WTC11 (cell line): Measurements from ENCODE around the gene PDCD1. TPM values are rescaled to one million over a fixed set of nuclear protein-coding genes. Genes with fewer than 3 reads are reported as not detected.
A peak's percentile ranks its signal among the peaks of the same experiment; 100 is the strongest.

Source experiments
- ATAC-seq: fragments of 200-7000 bp; cut with Tn5 transposase; 2 replicates; pipeline ENCODE4 v1.10.0; 2021; ENCODE audit warnings: mild to moderate bottlenecking, moderate library complexity
- CTCF ChIA-PET: fragments of 300-600 bp; sonication (Branson Sonifier 250); formaldehyde crosslinking; loops from one replicate; lab custom pipeline; 2021; ENCODE audit warnings: antibody characterized with exemption; lab: Charles Lee
- POLR2A ChIA-PET: fragments of 350-600 bp; sonication (Branson Sonifier 250); formaldehyde crosslinking; loops from one replicate; lab custom pipeline; 2021; ENCODE audit warnings: antibody characterized with exemption; lab: Charles Lee
- DNase-seq: peaks from one replicate; pipeline ENCODE4 v3.0.0; 2021; ENCODE audit warnings: low spot score
- H3K27ac Mint-ChIP-seq: 2 replicates; pipeline ENCODE4 v1.8.0; 2021; ENCODE audit warnings: mixed read lengths
- H3K27me3 Mint-ChIP-seq: 2 replicates; pipeline ENCODE4 v1.8.0; 2021; ENCODE audit warnings: low read depth, mild to moderate bottlenecking, moderate library complexity, mixed read lengths
- H3K36me3 Mint-ChIP-seq: 2 replicates; pipeline ENCODE4 v1.8.0; 2021; ENCODE audit warnings: mixed read lengths
- H3K4me1 Mint-ChIP-seq: 2 replicates; pipeline ENCODE4 v1.8.0; 2022; ENCODE audit warnings: mixed read lengths
- H3K4me3 Mint-ChIP-seq: 2 replicates; pipeline ENCODE4 v1.8.0; 2021; ENCODE audit warnings: mild to moderate bottlenecking, moderate library complexity, mixed read lengths
- H3K9me3 Mint-ChIP-seq: 2 replicates; pipeline ENCODE4 v1.8.0; 2021; ENCODE audit warnings: mixed read lengths
- CREB1 ChIP-seq: sonication (generic); formaldehyde crosslinking; IDR thresholded peaks from 2 replicates; pipeline ENCODE4 v1.8.0; 2023; ENCODE audit warnings: mild to moderate bottlenecking, missing genetic modification reagents
- CREM ChIP-seq: sonication (generic); formaldehyde crosslinking; IDR thresholded peaks from 2 replicates; pipeline ENCODE4 v1.8.1; 2022; ENCODE audit warnings: mild to moderate bottlenecking, missing genetic modification reagents, moderate library complexity
- EMX1 ChIP-seq: fragments of 250-450 bp; sonication (Bioruptor Pico); IDR thresholded peaks from 2 replicates; pipeline ENCODE4 v1.8.0; 2021; ENCODE audit warnings: mild to moderate bottlenecking
- FOXP1 ChIP-seq: sonication (generic); formaldehyde crosslinking; IDR thresholded peaks from 2 replicates; pipeline ENCODE4 v1.8.0; 2022; ENCODE audit warnings: missing genetic modification reagents, mild to moderate bottlenecking, moderate library complexity, borderline replicate concordance
- GRHL2 ChIP-seq: fragments of 250-450 bp; sonication (Bioruptor Pico); IDR thresholded peaks from 2 replicates; pipeline ENCODE4 v1.8.0; 2022; ENCODE audit warnings: mild to moderate bottlenecking, moderate library complexity; ENCODE audit not compliant: insufficient replicate concordance, severe bottlenecking
- HMGA2 ChIP-seq: fragments of 250-450 bp; sonication (Bioruptor Pico); IDR thresholded peaks from 2 replicates; pipeline ENCODE4 v1.4.0; 2021; ENCODE audit warnings: mild to moderate bottlenecking, moderate library complexity
- IRF2 ChIP-seq: sonication (generic); formaldehyde crosslinking; IDR thresholded peaks from 2 replicates; pipeline ENCODE4 v1.8.0; 2022; ENCODE audit warnings: low read depth, missing genetic modification reagents, borderline replicate concordance
- NR3C1 ChIP-seq: sonication (generic); formaldehyde crosslinking; conservative IDR thresholded peaks from 2 replicates; pipeline ENCODE4 v1.8.1; 2023; ENCODE audit warnings: low read depth, mild to moderate bottlenecking, missing genetic modification reagents
- PRRX2 ChIP-seq: fragments of 250-450 bp; sonication (Bioruptor Pico); IDR thresholded peaks from 2 replicates; pipeline ENCODE4 v1.8.0; 2021; ENCODE audit warnings: mild to moderate bottlenecking
- RORB ChIP-seq: fragments of 250-450 bp; sonication (Bioruptor Pico); IDR thresholded peaks from 2 replicates; pipeline ENCODE4 v1.9.0; 2021; ENCODE audit warnings: mild to moderate bottlenecking
- ZBTB21 ChIP-seq: sonication (generic); formaldehyde crosslinking; IDR thresholded peaks from 2 replicates; pipeline ENCODE4 v1.8.1; 2023; ENCODE audit warnings: mild to moderate bottlenecking, missing genetic modification reagents, borderline replicate concordance
- ZNF416 ChIP-seq: fragments of 250-450 bp; sonication (Bioruptor Pico); IDR thresholded peaks from 2 replicates; pipeline ENCODE4 v1.9.0; 2021; ENCODE audit warnings: mild to moderate bottlenecking, inconsistent platforms
- ZNF671 ChIP-seq: fragments of 250-450 bp; sonication (Bioruptor Pico); IDR thresholded peaks from 2 replicates; pipeline ENCODE4 v1.8.0; 2021; ENCODE audit warnings: mild to moderate bottlenecking
- total RNA-seq: library from RNA; stranded (reverse); gene quantifications from 3 replicates; pipeline ENCODE4 v1.2.3, GENCODE V29; 2021
- TF ChIP-seq, protein P1 (sequence below): sonication (generic); formaldehyde crosslinking; IDR thresholded peaks from 2 replicates; pipeline ENCODE4 v1.8.1; 2023; ENCODE audit warnings: mild to moderate bottlenecking, missing genetic modification reagents
- TF ChIP-seq, protein P2 (sequence below): fragments of 250-450 bp; sonication (Bioruptor Pico); conservative IDR thresholded peaks from 2 replicates; pipeline ENCODE4 v1.9.0; 2021; ENCODE audit warnings: mild to moderate bottlenecking
- TF ChIP-seq, protein P3 (sequence below): sonication (generic); formaldehyde crosslinking; IDR thresholded peaks from 2 replicates; pipeline ENCODE4 v1.8.1; 2022; ENCODE audit warnings: low read depth, missing genetic modification reagents, borderline replicate concordance
- TF ChIP-seq, protein P4 (sequence below): sonication (generic); formaldehyde crosslinking; IDR thresholded peaks from 2 replicates; pipeline ENCODE4 v1.8.0; 2023; ENCODE audit warnings: missing genetic modification reagents, mild to moderate bottlenecking, borderline replicate concordance
- TF ChIP-seq, protein P5 (sequence below): fragments of 250-450 bp; sonication (Bioruptor Pico); IDR thresholded peaks from 2 replicates; pipeline ENCODE4 v1.9.0; 2021; ENCODE audit warnings: mild to moderate bottlenecking

The PDCD1 gene
- total RNA-seq, 1 experiment from 2014 or later: 0.52 TPM

DNA sequence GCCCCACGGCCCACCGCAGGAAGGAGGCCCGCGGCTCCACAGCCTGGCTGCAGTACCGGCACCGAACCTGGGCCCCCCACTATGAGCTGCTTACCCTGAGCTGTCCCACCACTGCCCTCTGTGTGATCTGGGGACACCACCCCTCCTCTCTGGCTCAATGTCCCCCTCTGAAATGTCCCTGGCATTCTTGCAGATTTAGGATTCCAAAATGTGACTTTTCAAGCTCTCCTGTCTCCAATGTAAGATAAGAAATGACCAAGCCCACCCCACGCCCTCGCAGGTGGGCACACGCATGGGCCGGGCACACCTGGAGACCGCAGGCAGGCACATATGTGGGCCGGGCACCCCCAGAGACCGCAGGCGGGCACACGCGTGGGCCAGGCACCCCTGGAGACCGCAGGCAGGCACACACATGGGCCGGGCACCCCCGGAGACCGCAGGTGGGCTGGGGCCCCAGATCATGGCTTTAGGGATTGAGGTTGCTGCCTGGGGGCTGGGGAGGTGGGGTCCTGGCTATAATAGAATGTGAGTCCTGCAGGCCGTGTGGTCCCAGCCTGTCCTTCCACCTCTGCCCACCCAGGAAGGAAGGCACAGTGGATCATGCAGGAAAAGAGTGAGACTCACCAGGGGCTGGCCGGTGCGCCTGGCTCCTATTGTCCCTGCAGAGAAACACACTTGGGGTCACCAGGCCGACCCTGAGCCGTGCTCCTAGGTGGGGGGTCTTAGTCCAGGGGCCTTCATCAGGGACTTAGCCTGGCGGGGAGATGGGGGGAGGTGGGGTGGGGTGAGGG, 7.2 kb downstream of the PDCD1 start:
- DNase-seq: no peak
- Mint-ChIP-seq H3K4me3 (no peak overlapping the region), H3K27me3 (peaks cover under 1% of the 10 kb centered on the region; the same call in 1 of the 2 replicates), H3K27ac (no peak overlapping the region; the same call in 1 of the 2 replicates), H3K9me3 (no peaks in the 10 kb centered on the region), H3K36me3 (no peaks in the 10 kb centered on the region), H3K4me1 (no peaks in the 10 kb centered on the region)
- ChIA-PET CTCF (no interaction called here), POLR2A (interaction anchor here (1.6 kb wide), 1 partner anchor 15 kb away, joined by 4 read pairs; no protein-coding TSS in a partner anchor)
- ATAC-seq: no peak
- TF ChIP-seq IRF2 (CRISPR knock-in tag) (no peak), CREM (no peak), ZNF671 (CRISPR knock-in tag) (no peak), EMX1 (CRISPR knock-in tag) (no peak), ZBTB21 (CRISPR knock-in tag) (no peak), PRRX2 (CRISPR knock-in tag) (no peak), HMGA2 (CRISPR knock-in tag) (no peak), NR3C1 (no peak)
- TF ChIP-seq, protein P1, sequence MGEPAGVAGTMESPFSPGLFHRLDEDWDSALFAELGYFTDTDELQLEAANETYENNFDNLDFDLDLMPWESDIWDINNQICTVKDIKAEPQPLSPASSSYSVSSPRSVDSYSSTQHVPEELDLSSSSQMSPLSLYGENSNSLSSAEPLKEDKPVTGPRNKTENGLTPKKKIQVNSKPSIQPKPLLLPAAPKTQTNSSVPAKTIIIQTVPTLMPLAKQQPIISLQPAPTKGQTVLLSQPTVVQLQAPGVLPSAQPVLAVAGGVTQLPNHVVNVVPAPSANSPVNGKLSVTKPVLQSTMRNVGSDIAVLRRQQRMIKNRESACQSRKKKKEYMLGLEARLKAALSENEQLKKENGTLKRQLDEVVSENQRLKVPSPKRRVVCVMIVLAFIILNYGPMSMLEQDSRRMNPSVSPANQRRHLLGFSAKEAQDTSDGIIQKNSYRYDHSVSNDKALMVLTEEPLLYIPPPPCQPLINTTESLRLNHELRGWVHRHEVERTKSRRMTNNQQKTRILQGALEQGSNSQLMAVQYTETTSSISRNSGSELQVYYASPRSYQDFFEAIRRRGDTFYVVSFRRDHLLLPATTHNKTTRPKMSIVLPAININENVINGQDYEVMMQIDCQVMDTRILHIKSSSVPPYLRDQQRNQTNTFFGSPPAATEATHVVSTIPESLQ (CRISPR knock-in tag): no peak
- TF ChIP-seq, protein P2, sequence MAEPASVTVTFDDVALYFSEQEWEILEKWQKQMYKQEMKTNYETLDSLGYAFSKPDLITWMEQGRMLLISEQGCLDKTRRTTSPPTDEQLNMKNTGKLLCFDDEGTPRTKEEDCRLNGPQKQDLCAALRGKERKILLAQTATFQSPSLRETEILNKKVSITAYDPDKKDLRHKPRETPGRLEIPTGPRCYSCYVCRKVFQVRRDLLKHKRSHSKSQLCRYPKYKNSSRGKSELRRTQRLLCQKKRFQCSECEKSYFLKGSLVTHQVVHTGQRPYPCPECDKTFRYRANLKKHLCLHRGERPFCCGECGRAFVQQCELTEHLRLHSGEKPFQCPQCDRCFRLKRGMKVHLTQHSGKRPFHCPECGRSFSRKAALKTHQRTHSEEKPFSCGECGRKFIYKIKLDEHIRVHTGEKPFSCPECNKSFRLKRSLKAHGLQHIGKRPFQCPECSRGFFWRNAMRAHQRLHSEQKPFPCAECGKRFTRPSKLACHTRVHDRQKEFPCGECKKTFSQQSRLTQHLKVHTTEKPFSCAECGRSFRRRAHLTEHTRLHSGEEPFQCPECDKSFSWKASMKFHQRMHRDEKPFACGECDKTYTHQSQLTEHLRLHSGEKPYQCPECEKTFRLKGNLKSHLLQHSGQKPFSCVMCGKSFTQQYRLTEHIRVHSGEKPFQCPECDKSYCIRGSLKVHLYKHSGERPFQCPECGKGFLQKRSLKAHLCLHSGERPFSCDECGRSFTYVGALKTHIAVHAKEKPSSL: no peak
- TF ChIP-seq, protein P3, sequence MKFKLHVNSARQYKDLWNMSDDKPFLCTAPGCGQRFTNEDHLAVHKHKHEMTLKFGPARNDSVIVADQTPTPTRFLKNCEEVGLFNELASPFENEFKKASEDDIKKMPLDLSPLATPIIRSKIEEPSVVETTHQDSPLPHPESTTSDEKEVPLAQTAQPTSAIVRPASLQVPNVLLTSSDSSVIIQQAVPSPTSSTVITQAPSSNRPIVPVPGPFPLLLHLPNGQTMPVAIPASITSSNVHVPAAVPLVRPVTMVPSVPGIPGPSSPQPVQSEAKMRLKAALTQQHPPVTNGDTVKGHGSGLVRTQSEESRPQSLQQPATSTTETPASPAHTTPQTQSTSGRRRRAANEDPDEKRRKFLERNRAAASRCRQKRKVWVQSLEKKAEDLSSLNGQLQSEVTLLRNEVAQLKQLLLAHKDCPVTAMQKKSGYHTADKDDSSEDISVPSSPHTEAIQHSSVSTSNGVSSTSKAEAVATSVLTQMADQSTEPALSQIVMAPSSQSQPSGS (CRISPR knock-in tag): no peak
- TF ChIP-seq, protein P4, sequence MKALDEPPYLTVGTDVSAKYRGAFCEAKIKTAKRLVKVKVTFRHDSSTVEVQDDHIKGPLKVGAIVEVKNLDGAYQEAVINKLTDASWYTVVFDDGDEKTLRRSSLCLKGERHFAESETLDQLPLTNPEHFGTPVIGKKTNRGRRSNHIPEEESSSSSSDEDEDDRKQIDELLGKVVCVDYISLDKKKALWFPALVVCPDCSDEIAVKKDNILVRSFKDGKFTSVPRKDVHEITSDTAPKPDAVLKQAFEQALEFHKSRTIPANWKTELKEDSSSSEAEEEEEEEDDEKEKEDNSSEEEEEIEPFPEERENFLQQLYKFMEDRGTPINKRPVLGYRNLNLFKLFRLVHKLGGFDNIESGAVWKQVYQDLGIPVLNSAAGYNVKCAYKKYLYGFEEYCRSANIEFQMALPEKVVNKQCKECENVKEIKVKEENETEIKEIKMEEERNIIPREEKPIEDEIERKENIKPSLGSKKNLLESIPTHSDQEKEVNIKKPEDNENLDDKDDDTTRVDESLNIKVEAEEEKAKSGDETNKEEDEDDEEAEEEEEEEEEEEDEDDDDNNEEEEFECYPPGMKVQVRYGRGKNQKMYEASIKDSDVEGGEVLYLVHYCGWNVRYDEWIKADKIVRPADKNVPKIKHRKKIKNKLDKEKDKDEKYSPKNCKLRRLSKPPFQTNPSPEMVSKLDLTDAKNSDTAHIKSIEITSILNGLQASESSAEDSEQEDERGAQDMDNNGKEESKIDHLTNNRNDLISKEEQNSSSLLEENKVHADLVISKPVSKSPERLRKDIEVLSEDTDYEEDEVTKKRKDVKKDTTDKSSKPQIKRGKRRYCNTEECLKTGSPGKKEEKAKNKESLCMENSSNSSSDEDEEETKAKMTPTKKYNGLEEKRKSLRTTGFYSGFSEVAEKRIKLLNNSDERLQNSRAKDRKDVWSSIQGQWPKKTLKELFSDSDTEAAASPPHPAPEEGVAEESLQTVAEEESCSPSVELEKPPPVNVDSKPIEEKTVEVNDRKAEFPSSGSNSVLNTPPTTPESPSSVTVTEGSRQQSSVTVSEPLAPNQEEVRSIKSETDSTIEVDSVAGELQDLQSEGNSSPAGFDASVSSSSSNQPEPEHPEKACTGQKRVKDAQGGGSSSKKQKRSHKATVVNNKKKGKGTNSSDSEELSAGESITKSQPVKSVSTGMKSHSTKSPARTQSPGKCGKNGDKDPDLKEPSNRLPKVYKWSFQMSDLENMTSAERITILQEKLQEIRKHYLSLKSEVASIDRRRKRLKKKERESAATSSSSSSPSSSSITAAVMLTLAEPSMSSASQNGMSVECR (CRISPR knock-in tag): no peak

DNA sequence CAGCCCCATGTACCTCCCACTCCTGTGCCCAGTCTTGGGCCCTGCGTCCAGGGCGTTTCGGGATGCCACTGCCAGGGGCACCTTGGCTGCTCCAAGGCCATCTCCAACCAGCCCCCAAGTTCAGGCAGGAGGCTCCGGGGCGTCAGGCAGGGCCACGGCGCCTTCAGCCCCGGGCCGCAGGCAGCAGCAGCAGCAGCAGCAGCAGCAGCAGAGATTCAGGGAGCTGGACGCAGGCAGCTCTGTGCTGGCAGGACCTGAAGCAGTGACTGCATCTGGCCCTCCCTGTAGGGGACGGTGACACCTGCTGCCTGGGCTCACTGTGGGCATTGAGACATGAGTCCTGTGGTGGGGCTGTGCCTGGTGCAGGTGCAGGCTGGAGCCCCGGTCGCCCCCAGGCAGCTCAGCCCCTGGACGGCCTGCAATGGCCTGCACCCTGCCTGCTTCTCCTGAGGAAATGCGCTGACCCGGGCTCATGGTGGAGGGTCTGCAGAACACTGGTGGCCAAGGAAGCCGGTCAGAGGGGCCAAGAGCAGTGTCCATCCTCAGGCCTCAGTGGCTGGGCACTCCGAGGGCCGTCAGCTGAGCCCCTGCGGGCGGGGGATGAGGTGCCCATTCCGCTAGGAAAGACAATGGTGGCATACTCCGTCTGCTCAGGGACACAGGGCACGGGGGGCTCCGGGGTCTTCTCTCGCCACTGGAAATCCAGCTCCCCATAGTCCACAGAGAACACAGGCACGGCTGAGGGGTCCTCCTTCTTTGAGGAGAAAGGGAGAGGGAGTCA, 8.0 kb downstream of the PDCD1 start:
- CTCF ChIA-PET: no interaction called here
- POLR2A ChIA-PET: interaction anchor here (1.6 kb wide), 1 partner anchor 16 kb away, joined by 4 read pairs; no protein-coding TSS in a partner anchor
- Mint-ChIP-seq H3K36me3 (no peaks in the 10 kb centered on the region), H3K27me3 (peaks cover 9% of the 10 kb centered on the region), H3K9me3 (no peaks in the 10 kb centered on the region), H3K4me1 (no peaks in the 10 kb centered on the region), H3K4me3 (no peak overlapping the region), H3K27ac (no peak overlapping the region)
- DNase-seq (peak; percentile 8), ATAC-seq (no peak)
- TF ChIP-seq RORB: no peak
- no peak for TF ChIP-seq ZNF416 (CRISPR knock-in tag)
- TF ChIP-seq, protein P5, sequence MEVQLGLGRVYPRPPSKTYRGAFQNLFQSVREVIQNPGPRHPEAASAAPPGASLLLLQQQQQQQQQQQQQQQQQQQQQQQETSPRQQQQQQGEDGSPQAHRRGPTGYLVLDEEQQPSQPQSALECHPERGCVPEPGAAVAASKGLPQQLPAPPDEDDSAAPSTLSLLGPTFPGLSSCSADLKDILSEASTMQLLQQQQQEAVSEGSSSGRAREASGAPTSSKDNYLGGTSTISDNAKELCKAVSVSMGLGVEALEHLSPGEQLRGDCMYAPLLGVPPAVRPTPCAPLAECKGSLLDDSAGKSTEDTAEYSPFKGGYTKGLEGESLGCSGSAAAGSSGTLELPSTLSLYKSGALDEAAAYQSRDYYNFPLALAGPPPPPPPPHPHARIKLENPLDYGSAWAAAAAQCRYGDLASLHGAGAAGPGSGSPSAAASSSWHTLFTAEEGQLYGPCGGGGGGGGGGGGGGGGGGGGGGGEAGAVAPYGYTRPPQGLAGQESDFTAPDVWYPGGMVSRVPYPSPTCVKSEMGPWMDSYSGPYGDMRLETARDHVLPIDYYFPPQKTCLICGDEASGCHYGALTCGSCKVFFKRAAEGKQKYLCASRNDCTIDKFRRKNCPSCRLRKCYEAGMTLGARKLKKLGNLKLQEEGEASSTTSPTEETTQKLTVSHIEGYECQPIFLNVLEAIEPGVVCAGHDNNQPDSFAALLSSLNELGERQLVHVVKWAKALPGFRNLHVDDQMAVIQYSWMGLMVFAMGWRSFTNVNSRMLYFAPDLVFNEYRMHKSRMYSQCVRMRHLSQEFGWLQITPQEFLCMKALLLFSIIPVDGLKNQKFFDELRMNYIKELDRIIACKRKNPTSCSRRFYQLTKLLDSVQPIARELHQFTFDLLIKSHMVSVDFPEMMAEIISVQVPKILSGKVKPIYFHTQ (CRISPR knock-in tag): no peak
- TF ChIP-seq FOXP1 (CRISPR knock-in tag): no peak
- no peak for TF ChIP-seq GRHL2 (CRISPR knock-in tag)
- no peak for TF ChIP-seq CREB1
- TF ChIP-seq, protein P3 (CRISPR knock-in tag): no peak
- TF ChIP-seq IRF2 (CRISPR knock-in tag): no peak
